Endodermal cell (in vitro differentiated cells): ENCODE results near the gene MYO7B. TPM values are rescaled to one million over a fixed set of nuclear protein-coding genes. Genes with fewer than 3 reads are reported as not detected.

Source experiments
- DNase-seq: peaks from one replicate; pipeline ENCODE4 v3.0.0-alpha.2; 2017
- H3K27ac ChIP-seq: 2 replicates; pipeline ENCODE4 v1.5.1; 2013; ENCODE audit warnings: mild to moderate bottlenecking, low read depth, low read length, moderate library complexity
- H3K27me3 ChIP-seq: 2 replicates; pipeline ENCODE4 v1.6.1; 2013; ENCODE audit warnings: mild to moderate bottlenecking, low read length, moderate library complexity; ENCODE audit not compliant: insufficient read depth, control insufficient read depth, poor library complexity, severe bottlenecking
- H3K36me3 ChIP-seq: 2 replicates; pipeline ENCODE4 v1.7.0; 2013; ENCODE audit warnings: mild to moderate bottlenecking, low read length, moderate library complexity; ENCODE audit not compliant: control insufficient read depth, insufficient read depth
- H3K4me1 ChIP-seq: one replicate; pipeline ENCODE4 v1.7.0; 2013; ENCODE audit warnings: low read length; ENCODE audit not compliant: control insufficient read depth, insufficient read depth
- H3K4me3 ChIP-seq: 2 replicates; pipeline ENCODE4 v1.5.1; 2013; ENCODE audit warnings: mild to moderate bottlenecking, low read length, moderate library complexity
- H3K9ac ChIP-seq: 2 replicates; pipeline ENCODE4 v1.6.1; 2013; ENCODE audit warnings: mild to moderate bottlenecking, low read length, moderate library complexity; ENCODE audit not compliant: poor library complexity, severe bottlenecking; ENCODE audit errors: extremely low read depth
- H3K9me3 ChIP-seq: 2 replicates; pipeline ENCODE4 v1.6.1; 2013; ENCODE audit warnings: mild to moderate bottlenecking, low read length, moderate library complexity; ENCODE audit not compliant: control insufficient read depth
- H3K27ac Mint-ChIP-seq: 2 replicates; pipeline ENCODE4 v1.8.0; 2020; ENCODE audit warnings: mixed read lengths
- H3K27me3 Mint-ChIP-seq: 2 replicates; pipeline ENCODE4 v1.8.0; 2021; ENCODE audit warnings: mild to moderate bottlenecking, mixed read lengths; ENCODE audit not compliant: insufficient read depth
- H3K36me3 Mint-ChIP-seq: 2 replicates; pipeline ENCODE4 v1.8.0; 2020; ENCODE audit warnings: low read depth, mixed read lengths
- H3K4me1 Mint-ChIP-seq: 2 replicates; pipeline ENCODE4 v1.8.0; 2020; ENCODE audit warnings: mixed read lengths
- H3K4me3 Mint-ChIP-seq: 2 replicates; pipeline ENCODE4 v1.8.0; 2020; ENCODE audit warnings: mild to moderate bottlenecking, moderate library complexity, mixed read lengths
- H3K9me3 Mint-ChIP-seq: 2 replicates; pipeline ENCODE4 v1.8.0; 2020; ENCODE audit warnings: mild to moderate bottlenecking, mixed read lengths
- CTCF ChIP-seq: fragments of 200-600 bp; sonication (generic); conservative IDR thresholded peaks from 2 replicates; pipeline ENCODE4 v1.5.0; 2021; ENCODE audit warnings: antibody characterized with exemption, mild to moderate bottlenecking
- WGBS, 2 experiments: methylation state at CpG; one replicate each; pipeline versions ENCODE4 v1.1.5 to v1.1.7; 2013; ENCODE audit warnings: missing lambda C conversion rate in 2 of 2, mixed read lengths in 1 of 2; ENCODE audit not compliant: insufficient coverage in 1 of 2, insufficient read length in 1 of 2; 5-methylcytosine and 5-hydroxymethylcytosine counted together
- total RNA-seq, 2 donors: library from RNA; stranded (reverse); fragmentation: NEBNext Ultra II Directional in 1 of 2; extraction: Animal tissue kit (Norgen Biotek cat#: 25700) in 1 of 2; gene quantifications; 2 replicates in 1 of 2; 3 replicates in 1 of 2; pipeline ENCODE4 v1.2.1, GENCODE V29; 2021

The MYO7B gene
- total RNA-seq, 2 donors from 2014 or later = 0.11 TPM; not detected in 1

- Histone ChIP-seq H3K4me3 (no peak overlapping the region), H3K9ac (no peak overlapping the region), H3K4me1 (no peaks in the 10 kb centered on the region), H3K27ac (no peak overlapping the region), H3K27me3 (no peaks in the 10 kb centered on the region), H3K36me3 (no peaks in the 10 kb centered on the region), H3K9me3 (no peaks in the 10 kb centered on the region)
- Mint-ChIP-seq H3K4me1 (peaks cover 11% of the 10 kb centered on the region), H3K4me3 (no peak overlapping the region), H3K27me3 (no peaks in the 10 kb centered on the region), H3K9me3 (no peaks in the 10 kb centered on the region), H3K27ac (no peak overlapping the region), H3K36me3 (no peaks in the 10 kb centered on the region)
- peak; percentile 40 for DNase-seq
- TF ChIP-seq CTCF = no peak
- 90 to 92% methylated on average over 2 of the region's 2 CpGs for WGBS, 2 experiments
These were observed 41.7 kb downstream of the MYO7B start for GRCh38 chr2:127577208-127577475.

- no peaks in the 10 kb centered on the region for H3K27me3 Mint-ChIP-seq
- H3K9me3 Mint-ChIP-seq = no peaks in the 10 kb centered on the region
- H3K4me1 Mint-ChIP-seq = peaks cover 11% of the 10 kb centered on the region
These were observed 42.0 kb downstream of the MYO7B start for GRCh38 chr2:127577503-127577902.

GRCh38 chr2:127577973-127578372 is 42.5 kb downstream of the MYO7B start:
- Histone ChIP-seq H3K4me3 (no peak overlapping the region), H3K27ac (no peak overlapping the region), H3K27me3 (no peaks in the 10 kb centered on the region), H3K36me3 (no peaks in the 10 kb centered on the region), H3K9me3 (no peaks in the 10 kb centered on the region), H3K9ac (no peak overlapping the region), H3K4me1 (no peaks in the 10 kb centered on the region)
- 94 to 100% methylated on average over 8 to 11 of the region's 11 CpGs for WGBS, 2 experiments
- Mint-ChIP-seq H3K27ac (no peak overlapping the region), H3K36me3 (no peaks in the 10 kb centered on the region), H3K27me3 (no peaks in the 10 kb centered on the region), H3K4me1 (peaks cover 11% of the 10 kb centered on the region), H3K4me3 (no peak overlapping the region), H3K9me3 (no peaks in the 10 kb centered on the region)
- TF ChIP-seq CTCF = no peak
- DNase-seq = peak; percentile 31

More at GRCh38 chr2:127577503-127577902, 42.0 kb downstream of the MYO7B start:
- Mint-ChIP-seq H3K4me3 (no peak overlapping the region), H3K27ac (no peak overlapping the region), H3K36me3 (no peaks in the 10 kb centered on the region)
- H3K36me3 ChIP-seq = no peaks in the 10 kb centered on the region
- no peak overlapping the region for H3K4me3 ChIP-seq
- no peaks in the 10 kb centered on the region for H3K4me1 ChIP-seq
- H3K27ac ChIP-seq = no peak overlapping the region
- no peaks in the 10 kb centered on the region for H3K9me3 ChIP-seq
- no peak for TF ChIP-seq CTCF
- H3K9ac ChIP-seq = no peak overlapping the region
- no peaks in the 10 kb centered on the region for H3K27me3 ChIP-seq
- WGBS, 2 experiments = 86 to 93% methylated on average over 11 to 12 of the region's 12 CpGs
- DNase-seq = peak; percentile 28
